OCI-M2 (cell line): ENCODE results near the gene FGF18.
"Not testable (repeated sequence)": the region's sequence is repeated elsewhere in the genome, so short reads cannot be mapped to it uniquely, and the experiment has no call there.

Source experiments
- DNase-seq: peaks from one replicate; lab custom pipeline; 2025; ENCODE audit not compliant: unreplicated experiment; lab: John Stamatoyannopoulos, UW

Gene FGF18

GRCh38 chr5:171398660-171399059 lies 20.8 kb upstream of the FGF18 start:
- not testable (repeated sequence) for DNase-seq

DNA sequence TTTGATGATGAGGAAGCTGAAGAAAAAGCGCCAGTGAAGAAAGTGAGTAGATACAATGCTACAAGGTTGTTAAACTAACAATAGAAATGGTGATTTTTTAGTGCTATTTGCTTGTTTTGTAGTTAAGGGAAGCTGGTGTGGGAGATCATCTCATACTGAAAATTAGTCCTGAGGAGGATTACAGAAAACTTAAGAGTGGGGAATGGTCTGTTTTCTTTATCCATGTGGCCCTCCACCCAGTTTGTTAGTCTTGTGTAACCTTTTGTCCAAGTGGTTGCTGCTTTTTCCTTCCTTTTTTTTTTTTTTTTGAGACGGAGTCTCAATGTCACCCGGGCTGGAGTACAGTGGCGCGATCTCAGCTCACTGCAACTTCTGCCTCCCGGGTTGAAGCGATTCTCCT lies 19.3 kb upstream of the FGF18 start:
- no peak for DNase-seq

DNA sequence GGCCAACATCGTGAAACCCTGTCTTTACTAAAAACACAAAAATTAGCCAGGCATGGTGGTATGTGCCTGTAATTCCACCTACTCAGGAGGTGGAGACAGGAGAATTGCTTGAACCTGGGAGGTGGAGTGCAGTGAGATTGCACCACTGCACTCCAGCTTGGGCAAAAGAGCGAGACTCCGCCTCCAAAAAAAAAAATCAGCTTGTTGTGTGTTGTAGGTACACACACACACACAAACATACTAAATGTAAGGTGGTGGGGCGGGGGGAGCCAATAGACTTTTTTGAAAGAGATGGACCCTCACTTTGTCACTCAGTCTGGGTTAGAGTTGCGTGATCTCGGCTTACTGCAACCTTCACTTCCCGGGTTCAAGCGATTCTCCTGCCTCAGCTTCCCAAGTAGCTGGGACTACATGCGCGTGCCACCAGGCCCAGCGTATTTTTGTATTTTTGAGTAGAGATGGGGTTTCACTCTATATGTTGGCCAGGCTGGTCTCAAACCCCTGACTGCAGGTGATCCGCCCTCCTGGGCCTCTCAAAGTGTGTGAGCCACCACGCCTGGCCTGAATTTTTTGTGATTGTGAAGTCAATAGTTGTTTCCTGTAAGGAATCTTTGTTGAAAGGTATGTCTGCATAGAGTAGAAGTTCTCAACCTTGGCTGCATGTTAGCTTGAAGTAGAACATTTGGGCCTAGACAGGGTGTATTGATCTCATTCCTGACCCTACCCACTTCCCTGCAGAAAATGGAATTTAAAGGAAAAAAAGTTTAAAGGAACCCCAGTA lies 18.1 kb upstream of the FGF18 start:
- DNase-seq: no peak

- not testable (repeated sequence) for DNase-seq
These were observed 16.7 kb upstream of the FGF18 start for GRCh38 chr5:171402751-171403150.

DNA sequence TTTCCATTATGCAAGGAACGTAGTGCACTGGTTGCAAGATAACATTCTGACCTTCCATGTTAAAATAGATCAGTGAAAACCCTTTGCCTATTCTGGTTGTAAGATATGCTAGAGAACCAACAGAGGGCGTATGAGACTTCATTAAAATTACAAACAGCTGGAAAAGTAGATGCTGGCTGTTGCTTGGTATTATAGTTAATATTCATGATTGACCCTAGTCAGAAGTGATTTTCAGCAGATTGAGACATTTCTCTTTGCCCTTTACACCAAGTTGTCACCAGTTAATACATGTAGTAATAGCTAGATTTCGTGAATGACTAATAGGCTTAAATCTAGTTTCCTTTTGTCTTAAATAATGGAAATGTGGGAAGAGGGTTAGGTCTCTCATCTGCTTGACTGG lies 13.8 kb upstream of the FGF18 start:
- no peak for DNase-seq

DNA sequence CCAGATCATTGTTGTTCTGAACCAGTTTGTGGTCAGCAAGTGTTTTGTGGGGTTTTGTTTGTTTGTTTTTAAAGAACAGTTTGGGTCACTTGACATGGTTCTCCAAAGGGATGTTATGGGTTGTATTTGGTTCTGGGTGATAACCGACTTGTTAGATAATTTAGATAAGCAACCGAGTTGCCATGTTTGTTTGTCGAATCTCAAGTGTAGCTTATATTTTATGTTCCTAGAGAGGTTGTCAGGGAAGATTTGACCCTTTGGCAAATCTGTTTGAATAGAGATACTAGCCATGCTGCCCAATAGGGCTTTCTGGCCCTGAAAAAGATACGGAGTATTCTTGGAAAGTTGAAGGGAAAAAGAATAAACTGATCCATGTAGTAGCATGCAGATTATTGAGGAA lies 12.2 kb upstream of the FGF18 start:
- DNase-seq: no peak

DNA sequence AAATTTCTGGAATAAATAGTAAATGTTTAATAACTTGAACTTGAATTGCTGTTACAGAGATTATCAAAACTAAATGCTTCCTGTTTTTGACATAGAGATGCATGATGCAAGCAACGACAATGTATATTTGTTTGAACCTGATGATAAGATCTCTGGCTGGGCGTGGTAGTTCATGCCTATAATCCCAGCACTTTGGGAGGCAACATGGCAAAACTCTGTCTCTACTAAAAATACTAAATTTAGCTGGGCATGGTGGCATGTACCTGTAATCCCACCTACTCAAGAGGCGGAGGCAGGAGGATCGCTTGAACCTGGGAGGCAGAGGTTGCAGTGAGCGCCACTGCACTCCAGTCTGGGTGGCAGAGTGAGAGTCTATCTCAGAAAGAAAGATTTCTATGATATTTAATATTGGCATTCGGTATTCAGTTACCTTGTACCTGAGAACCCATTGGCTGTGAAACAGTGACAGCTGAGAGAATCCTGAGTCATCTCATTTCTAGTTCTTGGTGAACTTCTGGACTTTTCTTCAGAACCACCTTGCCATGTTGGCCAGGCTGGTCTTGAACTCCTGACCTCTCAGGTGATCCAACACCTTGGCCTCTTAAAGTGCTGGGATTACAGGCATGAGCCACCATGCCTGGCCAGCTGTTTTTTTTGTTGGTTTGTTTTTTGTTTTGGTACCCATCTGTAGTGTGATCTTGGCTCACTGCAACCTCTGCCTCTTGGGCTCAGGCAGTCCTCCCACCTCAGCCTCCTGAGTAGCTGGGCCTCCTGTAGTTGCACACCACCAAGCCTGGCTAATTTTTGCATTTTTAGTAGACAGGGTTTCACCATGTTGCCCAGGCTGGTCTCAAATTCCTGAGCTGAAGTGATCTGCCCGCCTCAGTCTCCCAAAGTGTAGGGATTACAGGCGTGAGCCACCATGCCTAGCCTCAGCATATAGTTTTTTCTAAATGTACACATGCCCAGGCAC lies 10.0 kb upstream of the FGF18 start:
- no peak for DNase-seq

- no peak for DNase-seq
These were observed 9.3 kb upstream of the FGF18 start for GRCh38 chr5:171410181-171410580.

- DNase-seq: no peak
These were observed 7.3 kb upstream of the FGF18 start for GRCh38 chr5:171412186-171412585.

GRCh38 chr5:171413153-171413910 lies 6.1 kb upstream of the FGF18 start:
- DNase-seq: no peak

GRCh38 chr5:171413993-171414392 lies 5.5 kb upstream of the FGF18 start:
- DNase-seq: not testable (repeated sequence)

DNA sequence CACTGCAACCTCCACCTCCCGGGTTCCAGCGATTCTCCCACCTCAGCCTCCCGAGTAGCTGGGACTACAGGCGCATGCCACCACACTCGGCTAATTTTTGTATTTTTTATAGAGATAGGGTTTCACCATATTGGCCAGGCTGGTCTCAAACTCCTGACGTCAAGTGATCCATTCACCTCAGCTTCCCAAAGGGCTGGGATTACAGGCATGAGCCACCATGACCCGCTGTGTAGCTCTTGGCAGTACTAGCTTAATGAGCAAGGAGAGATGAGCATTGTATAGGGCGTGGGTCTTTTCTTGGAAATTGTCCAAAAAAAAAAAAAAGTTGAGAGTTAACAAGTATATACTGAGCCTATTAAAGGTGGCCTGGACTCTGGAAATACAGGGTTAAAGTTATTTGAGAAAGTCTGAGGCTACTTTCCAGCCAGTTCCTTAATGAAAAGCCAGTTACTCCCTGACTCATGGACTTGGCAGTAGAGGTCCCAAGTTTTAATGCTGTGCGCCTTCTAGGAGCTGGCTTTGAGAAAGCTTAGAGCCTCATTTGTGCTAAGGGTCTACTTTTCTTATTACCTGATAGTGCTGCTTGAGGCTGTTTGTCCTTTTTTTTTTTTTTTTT lies 4.2 kb upstream of the FGF18 start:
- DNase-seq: no peak

DNA sequence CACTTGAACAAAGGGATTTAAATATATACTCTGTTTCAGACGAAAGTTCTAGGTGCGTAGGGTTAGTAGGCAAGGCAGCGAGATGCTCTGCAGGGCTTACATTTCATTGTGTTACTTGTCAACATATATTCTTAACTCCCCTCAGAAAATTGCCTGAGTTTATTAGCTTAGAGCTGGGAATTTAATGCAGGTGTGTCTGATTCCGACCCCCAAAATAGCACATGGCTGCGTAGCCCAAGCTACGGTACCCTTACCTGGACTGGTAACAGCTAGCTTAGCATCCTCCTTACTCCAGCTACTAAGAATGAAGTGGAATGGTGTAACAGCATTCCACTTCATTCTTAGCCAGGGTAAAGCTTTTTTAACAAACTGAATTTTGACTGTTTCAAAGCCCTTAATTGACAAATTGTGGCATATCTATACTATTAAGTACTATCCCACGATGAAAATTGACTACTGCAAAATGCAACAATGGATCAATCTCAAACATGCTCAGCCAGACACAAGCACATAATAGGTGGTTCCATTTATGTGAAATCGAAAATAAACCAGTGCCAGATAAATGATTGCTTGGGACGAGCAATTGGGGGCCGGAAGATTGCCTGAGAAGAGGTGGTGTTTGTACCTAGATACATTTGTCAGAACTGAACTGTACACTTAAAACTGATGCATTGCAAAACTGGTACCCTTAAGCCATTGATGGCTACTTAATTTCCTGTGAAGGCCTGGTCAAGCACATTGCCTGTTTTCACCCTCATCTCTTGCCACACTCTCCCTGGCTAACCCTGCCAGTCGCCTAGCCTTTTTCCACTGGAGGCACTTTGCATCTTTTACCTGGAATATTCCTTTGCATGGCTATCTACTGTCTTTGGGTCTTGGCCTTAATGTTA lies 3.0 kb upstream of the FGF18 start:
- no peak for DNase-seq

DNA sequence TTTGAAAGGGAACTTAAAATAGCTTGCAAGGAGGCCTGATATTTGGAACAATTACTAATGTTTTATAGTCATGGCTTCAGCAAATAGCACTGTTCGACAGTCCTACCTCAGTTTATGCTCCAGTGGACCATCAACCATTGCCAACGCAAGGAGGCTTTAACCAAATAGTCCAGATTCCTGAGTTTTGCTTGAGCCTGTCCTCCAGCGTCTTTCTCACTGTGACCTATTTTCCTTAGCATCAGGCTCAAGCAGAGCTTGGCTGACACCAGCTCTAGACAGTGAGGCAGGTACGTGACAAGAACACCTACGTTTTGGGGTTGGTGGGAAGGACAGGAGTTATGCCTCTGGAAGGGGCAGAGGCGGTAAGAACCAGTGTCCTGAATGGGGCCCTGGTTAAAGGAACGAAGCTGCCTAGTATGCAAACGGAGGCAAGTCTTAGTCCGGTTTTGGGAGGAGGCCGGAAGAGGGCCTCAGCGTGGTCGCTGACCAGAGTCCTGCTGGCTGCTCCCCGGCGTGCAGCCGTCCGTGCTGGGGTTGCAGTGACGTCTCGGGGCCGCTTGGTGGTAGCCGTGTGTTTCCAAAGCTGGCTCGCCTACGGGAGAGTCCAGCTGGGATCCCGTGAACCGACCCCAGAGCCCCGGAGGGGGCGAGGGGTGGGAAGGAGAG lies 998 bp upstream of the FGF18 start:
- no peak for DNase-seq

DNA sequence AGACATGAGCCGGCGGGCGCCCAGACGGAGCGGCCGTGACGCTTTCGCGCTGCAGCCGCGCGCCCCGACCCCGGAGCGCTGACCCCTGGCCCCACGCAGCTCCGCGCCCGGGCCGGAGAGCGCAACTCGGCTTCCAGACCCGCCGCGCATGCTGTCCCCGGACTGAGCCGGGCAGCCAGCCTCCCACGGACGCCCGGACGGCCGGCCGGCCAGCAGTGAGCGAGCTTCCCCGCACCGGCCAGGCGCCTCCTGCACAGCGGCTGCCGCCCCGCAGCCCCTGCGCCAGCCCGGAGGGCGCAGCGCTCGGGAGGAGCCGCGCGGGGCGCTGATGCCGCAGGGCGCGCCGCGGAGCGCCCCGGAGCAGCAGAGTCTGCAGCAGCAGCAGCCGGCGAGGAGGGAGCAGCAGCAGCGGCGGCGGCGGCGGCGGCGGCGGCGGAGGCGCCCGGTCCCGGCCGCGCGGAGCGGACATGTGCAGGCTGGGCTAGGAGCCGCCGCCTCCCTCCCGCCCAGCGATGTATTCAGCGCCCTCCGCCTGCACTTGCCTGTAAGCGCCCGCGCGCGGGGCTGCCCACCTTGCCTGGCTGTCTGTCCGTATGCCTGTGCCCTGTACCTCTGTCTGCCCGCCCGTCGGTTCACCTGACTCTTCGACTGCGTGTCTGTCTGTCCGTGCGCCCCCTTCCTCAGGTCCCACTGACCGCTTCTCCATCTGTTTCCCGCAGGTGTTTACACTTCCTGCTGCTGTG lies 412 bp downstream of the FGF18 start:
- DNase-seq: no peak

DNA sequence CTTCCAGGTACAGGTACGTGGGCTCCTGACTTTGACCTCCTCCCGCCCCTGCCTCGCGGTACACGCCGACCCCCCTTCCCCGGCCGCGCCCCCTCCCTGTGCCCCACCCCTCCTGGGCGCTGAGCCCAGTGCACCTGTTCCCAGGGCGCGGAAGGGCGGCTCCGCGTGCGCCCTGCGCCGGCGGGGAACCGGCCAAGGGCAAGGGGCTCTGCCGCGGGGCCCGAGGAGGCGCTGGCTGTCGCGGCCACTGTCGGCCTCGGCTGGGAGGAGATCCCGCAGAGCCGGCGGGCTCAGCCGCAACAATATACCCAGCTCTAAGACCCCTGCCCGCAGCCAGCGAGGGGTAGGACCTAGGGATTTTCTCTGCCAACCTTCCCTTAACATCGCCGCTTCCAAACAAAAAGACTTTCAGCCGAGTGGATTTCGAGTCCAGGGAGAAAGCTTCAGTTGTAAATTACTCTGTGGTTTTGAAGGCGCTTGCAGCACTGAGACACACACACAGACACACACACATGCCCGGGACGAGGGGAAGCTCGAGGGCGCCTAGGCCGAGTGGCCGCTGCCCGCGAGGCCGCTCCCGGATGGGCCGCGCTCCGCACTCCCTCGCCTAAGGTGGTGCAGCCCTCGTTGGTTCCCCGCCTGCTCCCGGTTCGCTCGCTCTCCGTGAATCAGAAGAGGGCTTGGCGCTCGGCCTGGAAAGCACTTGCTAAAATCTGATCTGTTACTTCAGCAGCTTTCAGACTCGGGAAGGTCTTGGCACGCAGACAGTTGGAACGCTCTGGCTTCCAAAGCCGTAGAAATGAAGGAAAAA lies 1.2 kb downstream of the FGF18 start:
- no peak for DNase-seq

DNA sequence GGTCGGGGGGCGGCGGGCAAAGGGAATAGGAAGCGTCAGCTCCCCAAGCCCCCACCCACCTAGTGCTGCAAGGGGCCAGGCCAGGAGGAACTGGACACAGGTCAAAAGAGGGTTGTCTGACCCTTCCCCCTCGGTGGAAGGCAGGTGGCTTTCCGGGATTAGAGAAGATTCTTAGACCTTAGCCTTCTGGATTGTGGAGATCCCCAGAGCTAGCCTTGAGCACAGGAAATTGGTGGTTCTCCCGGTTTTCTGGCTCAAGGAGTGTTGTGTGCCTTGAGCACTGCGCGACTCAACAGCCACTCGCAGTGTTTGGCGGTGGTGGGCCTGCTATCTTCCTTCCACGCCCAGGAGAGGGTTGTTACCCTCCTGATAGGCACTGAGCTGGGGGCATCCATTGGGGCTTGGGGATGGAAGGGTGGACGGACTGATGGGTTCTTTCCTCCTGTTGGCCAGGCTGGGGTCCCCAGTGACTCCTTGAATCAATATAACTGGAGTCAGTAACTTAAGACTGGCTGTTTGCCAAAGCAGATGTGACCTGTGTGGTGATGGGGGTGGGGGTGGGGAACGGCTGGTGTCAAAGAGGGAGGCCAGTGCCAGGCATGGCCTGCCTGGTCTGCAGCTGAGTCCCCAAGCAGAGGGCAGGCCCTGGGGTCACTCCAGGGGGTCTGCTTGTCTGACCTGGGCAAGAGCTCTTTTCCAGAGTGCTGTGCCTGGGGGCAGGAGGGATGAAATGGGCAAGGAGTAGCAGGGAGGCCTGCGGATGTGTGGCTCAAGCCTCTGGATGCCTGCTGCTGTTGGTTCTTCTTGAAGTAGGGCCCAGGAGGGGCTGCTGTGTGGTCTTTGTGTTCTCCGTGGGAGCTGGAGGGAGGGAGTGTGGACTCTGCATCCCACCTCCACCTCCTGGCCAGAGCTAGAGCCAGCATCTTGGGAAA lies 2.1 kb downstream of the FGF18 start:
- no peak for DNase-seq
